Kidney (tissue), 14 donors: ENCODE measurements around the gene NACA. TPM values are rescaled to one million over a fixed set of nuclear protein-coding genes. Genes with fewer than 3 reads are reported as not detected.

Experiments
- DNase-seq, 5 donors: peaks; one replicate each; pipeline ENCODE4 v3.0.0-alpha.2; 2013 to 2020
- FAIRE-seq: peaks from 2 replicates; lab custom pipeline; 2012; peaks lifted over from hg19 to GRCh38; lab: Jason Lieb, UNC
- H3K27ac ChIP-seq, 2 donors: one replicate each; pipeline ENCODE4 v1.7.0; 2013; ENCODE audit warnings: low read depth in 2 of 2, low read length in 2 of 2, inconsistent platforms in 1 of 2
- H3K27me3 ChIP-seq: one replicate; pipeline ENCODE4 v1.7.1; 2013; ENCODE audit warnings: low read length, inconsistent platforms; ENCODE audit not compliant: control insufficient read depth, insufficient read depth
- H3K36me3 ChIP-seq, 3 donors: one replicate each; pipeline versions ENCODE4 v1.7.0 to v1.7.1; 2013; ENCODE audit warnings: low read length in 3 of 3, control low read depth in 1 of 3, inconsistent platforms in 1 of 3; ENCODE audit not compliant: insufficient read depth in 3 of 3, control insufficient read depth in 2 of 3
- H3K4me1 ChIP-seq, 3 donors: one replicate each; pipeline versions ENCODE4 v1.7.0 to v1.7.1; 2013; ENCODE audit warnings: low read length in 3 of 3, inconsistent platforms in 1 of 3, low read depth in 1 of 3; ENCODE audit not compliant: control insufficient read depth in 2 of 3, insufficient read depth in 2 of 3
- H3K4me3 ChIP-seq, 3 donors: one replicate each; pipeline versions ENCODE4 v1.7.0 to v1.8.1; 2013; ENCODE audit warnings: low read length in 3 of 3, control low read depth in 1 of 3, inconsistent platforms in 1 of 3
- H3K9ac ChIP-seq, 3 donors: one replicate each; pipeline versions ENCODE4 v1.7.0 to v1.7.1; 2013; ENCODE audit warnings: low read length in 3 of 3, control low read depth in 1 of 3, inconsistent platforms in 1 of 3
- H3K9me3 ChIP-seq, 3 donors: one replicate each; pipeline versions ENCODE4 v1.7.0 to v1.7.1; 2013; ENCODE audit warnings: low read length in 3 of 3, control low read depth in 1 of 3, inconsistent platforms in 1 of 3; ENCODE audit not compliant: control insufficient read depth in 2 of 3, insufficient read depth in 1 of 3
- CTCF ChIP-seq: IDR thresholded peaks from 3 replicates; pipeline ENCODE4 v1.5.1; 2012; ENCODE audit warnings: mild to moderate bottlenecking, moderate library complexity, borderline replicate concordance; ENCODE audit not compliant: insufficient read depth; ENCODE audit errors: extremely low read depth
- intact Hi-C: fragments of 100-400 bp; cut with DNase I; formaldehyde crosslinking; loops from one replicate; pipeline ENCODE4 v1.11.1; 2022
- polyA plus RNA-seq: library from polyadenylated mRNA; stranded (reverse); fragments of 350-450 nt; fragmentation: Illumina TruSeq; extraction: RNeasy Lipid Tissue Mini Kit (QIAGEN cat#74804); gene quantifications from one replicate; pipeline ENCODE4 v1.2.3, GENCODE V29; 2014; ENCODE audit warnings: low read depth, low replicate concordance; ENCODE audit not compliant: insufficient read depth
- total RNA-seq: library from RNA; stranded (reverse); fragmentation: NEBNext Ultra II Directional; extraction: Animal tissue kit (Norgen Biotek cat#: 25700); gene quantifications from one replicate; pipeline ENCODE4 v1.2.1, GENCODE V29; 2021
- donor health status: control.
- donor health status: control.
- donor health status: control.
- donor health status: control.
- donor health status: control.
- donor health status: DM: yes; HTN: yes; CAD: no.
- donor health status: Normal renal cell carcinoma (clear cell type).

NACA gene
- total and polyA plus RNA-seq, 2 donors from 2014 or later = 660 to 1,180 TPM

- FAIRE-seq (no peak), DNase-seq (peak; percentile 45 to 85 (median 71))
- Histone ChIP-seq H3K27ac (peak overlapping the region; percentile 99 to 100), H3K4me3 (peak overlapping the region; percentile 84 to 97 (median 86)), H3K27me3 (no peaks in the 10 kb centered on the region), H3K9me3 (no peaks in the 10 kb centered on the region), H3K4me1 (no peaks in the 10 kb centered on the region), H3K36me3 (no peaks in the 10 kb centered on the region), H3K9ac (peak overlapping the region; percentile 93 to 99 (median 99))
- intact Hi-C loops = no loop called here
- TF ChIP-seq CTCF = no peak
Observed at GRCh38 chr12:56687223-56688128, 37.6 kb downstream of the NACA start.

GRCh38 chr12:56684745-56685359 lies 40.2 kb downstream of the NACA start:
- H3K36me3 ChIP-seq = no peaks in the 10 kb centered on the region
- peaks cover 0 to 7% (median 0%) of the 10 kb centered on the region in 3 donors for H3K4me1 ChIP-seq
- TF ChIP-seq CTCF = no peak
- intact Hi-C loops = no loop called here
- peak in 3 of 5 donors; percentile 17 to 66 (median 61) for DNase-seq
- no peak for FAIRE-seq
- H3K9me3 ChIP-seq = no peaks in the 10 kb centered on the region
- peak overlapping the region; percentile 44 to 86 (median 62) for H3K4me3 ChIP-seq
- peak overlapping the region; percentile 54 to 85 for H3K27ac ChIP-seq
- H3K27me3 ChIP-seq = no peaks in the 10 kb centered on the region
- H3K9ac ChIP-seq = peak overlapping the region; percentile 55 to 63 (median 62)

- no peaks in the 10 kb centered on the region for H3K27me3 ChIP-seq
- FAIRE-seq (no peak), DNase-seq (peak in 1 of 5 donors; percentile 10)
- intact Hi-C loops = no loop called here
- H3K9ac ChIP-seq = no peak overlapping the region
- no peak overlapping the region for H3K4me3 ChIP-seq
- H3K36me3 ChIP-seq = no peaks in the 10 kb centered on the region
- no peak overlapping the region for H3K27ac ChIP-seq
- H3K9me3 ChIP-seq = no peaks in the 10 kb centered on the region
- no peak for TF ChIP-seq CTCF
- H3K4me1 ChIP-seq = peaks cover 0 to 9% (median 7%) of the 10 kb centered on the region in 3 donors
Observed at GRCh38 chr12:56682323-56682722, 42.8 kb downstream of the NACA start.
